Glutamatergic neuron (in vitro differentiated cells): ENCODE data around the gene KLF5. TPM values are rescaled to one million over a fixed set of nuclear protein-coding genes. Genes with fewer than 3 reads are reported as not detected.

Experiments
- DNase-seq: peaks from one replicate; pipeline ENCODE4 v3.0.0; 2022
- H3K27ac Mint-ChIP-seq: one replicate; pipeline ENCODE4 v1.8.0; 2020; ENCODE audit warnings: mild to moderate bottlenecking, mixed read lengths, inconsistent platforms; ENCODE audit not compliant: unreplicated experiment
- H3K27me3 Mint-ChIP-seq: one replicate; pipeline ENCODE4 v1.8.0; 2020; ENCODE audit warnings: mild to moderate bottlenecking, moderate library complexity, mixed read lengths, inconsistent platforms; ENCODE audit not compliant: unreplicated experiment
- H3K36me3 Mint-ChIP-seq: one replicate; pipeline ENCODE4 v1.8.0; 2020; ENCODE audit warnings: mild to moderate bottlenecking, mixed read lengths, inconsistent platforms; ENCODE audit not compliant: unreplicated experiment
- H3K4me1 Mint-ChIP-seq: one replicate; pipeline ENCODE4 v1.8.0; 2020; ENCODE audit warnings: mild to moderate bottlenecking, low read depth, mixed read lengths, inconsistent platforms; ENCODE audit not compliant: unreplicated experiment
- H3K4me3 Mint-ChIP-seq: one replicate; pipeline ENCODE4 v1.8.0; 2020; ENCODE audit warnings: mild to moderate bottlenecking, mixed read lengths, inconsistent platforms; ENCODE audit not compliant: unreplicated experiment
- H3K9me3 Mint-ChIP-seq: one replicate; pipeline ENCODE4 v1.8.0; 2020; ENCODE audit warnings: mild to moderate bottlenecking, moderate library complexity, mixed read lengths, inconsistent platforms; ENCODE audit not compliant: unreplicated experiment
- total RNA-seq: library from RNA; stranded (reverse); fragmentation: NEBNext Ultra II Directional; extraction: Animal tissue kit (Norgen Biotek cat#: 25700); gene quantifications from one replicate; pipeline ENCODE4 v1.2.1, GENCODE V29; 2021; ENCODE audit not compliant: unreplicated experiment
- TF ChIP-seq, protein P1 (sequence below): fragments of 200-600 bp; sonication (generic); IDR thresholded peaks from one replicate; pipeline ENCODE4 v1.5.0; 2021; ENCODE audit not compliant: partially characterized antibody, unreplicated experiment

Gene KLF5
- total RNA-seq, 1 donor from 2014 or later, result 0.34 TPM

DNA sequence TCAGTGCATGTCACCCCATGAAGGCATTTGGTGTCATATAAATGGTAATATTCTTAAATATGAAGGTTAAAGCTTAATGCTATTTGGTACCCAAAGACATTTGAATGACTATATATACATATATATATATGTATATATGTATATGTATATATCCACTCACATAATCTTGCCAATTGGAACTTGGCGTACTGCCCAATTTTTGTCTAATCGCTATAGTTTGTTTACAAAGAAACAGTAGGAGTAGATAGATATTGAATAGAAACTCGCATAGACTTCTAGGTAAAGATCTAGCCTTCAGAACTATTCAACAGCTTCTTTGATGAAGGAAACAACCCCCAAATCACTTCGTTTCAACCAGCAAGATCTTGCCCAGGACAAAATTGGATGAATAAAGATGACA, 24.1 kb downstream of the KLF5 start:
- no peak for DNase-seq
- Mint-ChIP-seq H3K36me3 (peaks cover 4% of the 10 kb centered on the region), H3K4me1 (no peaks in the 10 kb centered on the region), H3K4me3 (no peak overlapping the region), H3K27me3 (no peaks in the 10 kb centered on the region), H3K9me3 (no peaks in the 10 kb centered on the region), H3K27ac (no peak overlapping the region)
- TF ChIP-seq, protein P1, sequence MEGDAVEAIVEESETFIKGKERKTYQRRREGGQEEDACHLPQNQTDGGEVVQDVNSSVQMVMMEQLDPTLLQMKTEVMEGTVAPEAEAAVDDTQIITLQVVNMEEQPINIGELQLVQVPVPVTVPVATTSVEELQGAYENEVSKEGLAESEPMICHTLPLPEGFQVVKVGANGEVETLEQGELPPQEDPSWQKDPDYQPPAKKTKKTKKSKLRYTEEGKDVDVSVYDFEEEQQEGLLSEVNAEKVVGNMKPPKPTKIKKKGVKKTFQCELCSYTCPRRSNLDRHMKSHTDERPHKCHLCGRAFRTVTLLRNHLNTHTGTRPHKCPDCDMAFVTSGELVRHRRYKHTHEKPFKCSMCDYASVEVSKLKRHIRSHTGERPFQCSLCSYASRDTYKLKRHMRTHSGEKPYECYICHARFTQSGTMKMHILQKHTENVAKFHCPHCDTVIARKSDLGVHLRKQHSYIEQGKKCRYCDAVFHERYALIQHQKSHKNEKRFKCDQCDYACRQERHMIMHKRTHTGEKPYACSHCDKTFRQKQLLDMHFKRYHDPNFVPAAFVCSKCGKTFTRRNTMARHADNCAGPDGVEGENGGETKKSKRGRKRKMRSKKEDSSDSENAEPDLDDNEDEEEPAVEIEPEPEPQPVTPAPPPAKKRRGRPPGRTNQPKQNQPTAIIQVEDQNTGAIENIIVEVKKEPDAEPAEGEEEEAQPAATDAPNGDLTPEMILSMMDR, result no peak

DNA sequence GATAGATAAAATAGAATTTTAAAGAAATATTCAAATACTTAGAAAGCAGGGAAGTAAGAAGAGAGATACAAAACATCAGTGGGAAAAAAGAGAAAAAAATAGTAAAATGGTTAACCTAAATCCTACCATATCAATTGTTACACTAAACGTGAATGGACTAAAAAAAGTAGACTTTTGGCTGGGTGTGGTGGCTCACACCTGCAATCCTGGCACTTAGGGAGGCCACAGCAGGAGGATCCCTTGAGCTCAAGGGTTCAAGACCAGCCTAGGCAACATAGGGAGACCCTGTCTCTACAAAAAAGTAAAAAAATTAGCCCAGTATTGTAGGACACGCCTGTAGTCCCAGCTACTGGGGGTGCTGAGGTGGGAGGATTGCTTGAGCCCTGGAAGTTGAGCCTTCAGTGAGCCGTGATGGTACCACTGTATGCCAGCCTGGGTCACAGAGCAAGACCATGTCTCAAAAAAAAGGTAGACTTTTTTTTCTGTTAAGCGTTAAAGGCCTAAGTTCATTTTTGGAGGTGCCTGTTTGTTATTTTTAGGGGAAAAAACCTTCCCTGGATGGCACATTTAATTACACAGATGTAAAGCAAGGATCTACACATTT, 29.6 kb downstream of the KLF5 start:
- TF ChIP-seq, protein P1, result no peak

DNA sequence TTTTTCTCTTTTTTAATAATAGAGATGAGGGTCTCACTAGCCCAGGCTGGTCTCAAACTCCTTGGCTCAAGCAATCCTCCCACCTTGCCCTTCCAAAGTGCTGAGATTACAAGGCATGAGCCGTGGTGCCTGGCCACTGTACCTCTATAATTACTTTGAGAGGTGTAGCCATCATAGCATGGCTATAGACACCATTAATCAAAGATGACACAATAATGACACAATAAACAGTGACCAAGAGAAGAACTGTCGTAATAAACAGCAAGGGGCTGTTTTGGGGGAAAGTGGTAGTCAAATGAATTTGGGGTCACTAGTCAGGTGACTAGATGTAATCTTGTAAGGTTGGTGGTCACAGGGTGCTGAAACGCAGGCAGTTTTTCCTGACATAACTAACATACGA, 30.4 kb downstream of the KLF5 start:
- TF ChIP-seq, protein P1, result no peak
- H3K4me1 Mint-ChIP-seq, result no peaks in the 10 kb centered on the region
- DNase-seq, result no peak
- H3K27ac Mint-ChIP-seq, result no peak overlapping the region
- peaks cover 2% of the 10 kb centered on the region for H3K27me3 Mint-ChIP-seq
- H3K9me3 Mint-ChIP-seq, result no peaks in the 10 kb centered on the region
- no peaks in the 10 kb centered on the region for H3K36me3 Mint-ChIP-seq
- no peak overlapping the region for H3K4me3 Mint-ChIP-seq

More for the DNA sequence above, 29.6 kb downstream of the KLF5 start:
- DNase-seq, result no peak
- Mint-ChIP-seq H3K36me3 (no peaks in the 10 kb centered on the region), H3K27me3 (peaks cover 2% of the 10 kb centered on the region), H3K27ac (no peak overlapping the region), H3K4me1 (no peaks in the 10 kb centered on the region), H3K4me3 (no peak overlapping the region), H3K9me3 (no peaks in the 10 kb centered on the region)

DNA sequence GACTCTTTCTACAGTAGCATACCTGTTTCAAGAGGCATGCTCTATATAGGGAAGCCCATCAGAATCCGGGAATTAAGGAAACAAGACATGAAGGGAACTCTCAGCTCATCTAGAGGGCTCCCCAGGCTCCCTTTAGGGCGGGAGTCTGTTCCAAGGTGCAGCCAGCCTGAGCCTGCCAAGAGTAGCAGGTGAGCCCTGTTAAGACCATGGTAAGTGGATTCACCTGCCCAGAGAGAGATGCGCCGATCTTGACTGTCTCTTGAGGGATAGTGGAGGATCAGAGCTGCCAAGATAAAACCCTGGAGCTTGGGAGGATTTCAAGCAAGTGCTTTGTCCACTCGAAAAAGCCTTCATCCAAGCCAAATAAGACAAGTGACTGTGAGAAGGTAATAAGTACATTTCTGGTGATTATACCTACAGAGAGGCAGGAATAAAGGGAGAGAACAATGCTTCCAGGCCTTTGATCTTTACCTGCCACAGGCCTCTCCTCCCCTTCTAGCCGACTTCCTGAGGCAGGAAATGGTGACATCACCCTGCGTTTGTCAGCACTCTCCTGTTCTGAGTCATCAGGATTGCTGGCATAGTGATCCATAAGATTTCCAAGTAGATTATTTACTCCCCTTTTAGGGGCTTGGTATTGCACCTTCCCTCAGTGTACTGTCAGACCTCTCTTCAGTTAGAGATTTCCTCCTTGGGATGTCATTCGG, 31.5 kb downstream of the KLF5 start:
- no peaks in the 10 kb centered on the region for H3K36me3 Mint-ChIP-seq
- TF ChIP-seq, protein P1, result no peak
- DNase-seq, result no peak
- no peaks in the 10 kb centered on the region for H3K4me1 Mint-ChIP-seq
- H3K9me3 Mint-ChIP-seq, result no peaks in the 10 kb centered on the region
- H3K27me3 Mint-ChIP-seq, result peaks cover 2% of the 10 kb centered on the region
- H3K27ac Mint-ChIP-seq, result no peak overlapping the region
- no peak overlapping the region for H3K4me3 Mint-ChIP-seq

DNA sequence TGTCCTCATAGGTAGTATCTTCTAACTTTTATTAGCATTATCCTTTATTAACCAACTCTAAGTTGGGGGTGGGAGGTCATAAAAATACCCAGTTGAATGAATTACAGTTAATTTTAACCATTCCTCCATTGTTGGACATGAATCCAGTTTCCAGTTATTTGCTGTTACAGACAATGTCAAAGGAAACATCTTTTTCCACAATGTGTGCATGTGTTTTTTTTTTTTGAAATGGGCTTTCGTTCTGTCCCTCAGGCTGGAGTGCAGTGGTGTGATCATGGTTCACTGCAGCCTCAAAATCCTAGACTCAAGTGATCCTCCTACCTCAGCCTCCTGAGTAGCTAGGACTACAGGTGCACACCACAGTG, 32.0 kb downstream of the KLF5 start:
- TF ChIP-seq, protein P1, result no peak
- Mint-ChIP-seq H3K9me3 (no peaks in the 10 kb centered on the region), H3K36me3 (no peaks in the 10 kb centered on the region), H3K4me3 (no peak overlapping the region), H3K27me3 (peaks cover 2% of the 10 kb centered on the region), H3K27ac (no peak overlapping the region), H3K4me1 (no peaks in the 10 kb centered on the region)
- no peak for DNase-seq
